Stomach (tissue), 9 donors: Measurements from ENCODE around the gene FOSB. TPM values are rescaled to one million over a fixed set of nuclear protein-coding genes. Genes with fewer than 3 reads are reported as not detected.

Source experiments
- DNase-seq, 2 donors: peaks; one replicate each; pipeline versions ENCODE4 v3.0.0 to v3.0.0-alpha.2; 2013 to 2019
- H3K27ac ChIP-seq, 5 donors: fragments of 200-600 bp in 4 of 5; sonication (generic) in 4 of 5; one replicate each; pipeline ENCODE4 v1.5.1; 2013 to 2019; ENCODE audit warnings: mild to moderate bottlenecking in 1 of 5, moderate library complexity in 1 of 5
- H3K27me3 ChIP-seq, 3 donors: fragments of 200-600 bp; sonication (generic); one replicate each; pipeline ENCODE4 v1.5.1; 2017 to 2019; ENCODE audit warnings: mixed run types in 1 of 3
- H3K36me3 ChIP-seq, 4 donors: fragments of 200-600 bp; sonication (generic); 1 replicate in 3 of 4; 2 replicates in 1 of 4; pipeline ENCODE4 v1.5.1; 2016 to 2019
- H3K4me1 ChIP-seq, 4 donors: fragments of 200-600 bp; sonication (generic); one replicate each; pipeline ENCODE4 v1.5.1; 2016 to 2019
- H3K4me3 ChIP-seq, 4 donors: fragments of 200-600 bp; sonication (generic) in 3 of 4; one replicate each; pipeline ENCODE4 v1.5.1; 2016 to 2019; ENCODE audit warnings: mild to moderate bottlenecking in 1 of 4
- H3K9me3 ChIP-seq, 4 donors: fragments of 200-600 bp; sonication (generic); one replicate each; pipeline ENCODE4 v1.5.1; 2016 to 2019
- CTCF ChIP-seq, 7 experiments: fragments of 450-650 bp in 4 of 7; fragments of 200-600 bp in 3 of 7; sonication (generic) in 3 of 7; IDR thresholded peaks; one replicate each; pipeline ENCODE4 v1.5.1; 2016 to 2019; ENCODE audit warnings: antibody characterized with exemption in 7 of 7, control low read depth in 2 of 7, mild to moderate bottlenecking in 1 of 7
- EP300 ChIP-seq: sonication (generic); formaldehyde crosslinking; IDR thresholded peaks from one replicate; pipeline ENCODE4 v1.6.1; 2017; ENCODE audit warnings: antibody characterized with exemption
- POLR2A ChIP-seq, 4 donors: fragments of 450-650 bp; IDR thresholded peaks; one replicate each; pipeline ENCODE4 v1.6.1; 2016; ENCODE audit warnings: antibody characterized with exemption in 4 of 4, control low read depth in 2 of 4, mild to moderate bottlenecking in 1 of 4, moderate library complexity in 1 of 4
- POLR2AphosphoS5 ChIP-seq, 3 donors: sonication (generic); formaldehyde crosslinking; IDR thresholded peaks; one replicate each; pipeline ENCODE4 v1.6.1; 2016; ENCODE audit warnings: antibody characterized with exemption in 3 of 3
- WGBS, 5 donors: extraction: QIAGEN DNeasy Blood & Tissue Kit in 3 of 5; methylation state at CpG; one replicate each; pipeline versions ENCODE4 v1.1.5 to v1.1.7; 2013 to 2018; 5-methylcytosine and 5-hydroxymethylcytosine counted together
- intact Hi-C: fragments of 100-400 bp; cut with DNase I; formaldehyde crosslinking; loops from one replicate; pipeline ENCODE4 v1.15.1; 2023; ENCODE audit warnings: low total_unique reads
- polyA plus RNA-seq, 3 donors: library from polyadenylated mRNA; stranded (reverse); fragments of 200-250 nt; gene quantifications; one replicate each; pipeline ENCODE4 v1.2.3, GENCODE V29; 2013
- total RNA-seq, 5 donors: library from RNA; depleted of rRNA; stranded (reverse); fragments of >200 nt; gene quantifications; one replicate each; pipeline versions ENCODE4 v1.1.0 to v1.2.3, GENCODE V29; 2014 to 2016
- donor health status: healthy with polysubstance abuse.
- donor health status: Bipolar disorder and iron deficiency.
- donor health status: healthy.

Gene FOSB
- total and polyA plus RNA-seq, 8 donors = 1.2 to 76.8 (median 9.0) TPM

GRCh38 chr19:45473682-45474605 lies 6.1 kb downstream of the FOSB start:
- no peaks in the 10 kb centered on the region for H3K9me3 ChIP-seq
- WGBS, 5 donors = 70 to 75% (median 71%) methylated on average over 27 of the region's 27 CpGs
- peaks cover 0 to 33% (median 0%) of the 10 kb centered on the region in 4 donors for H3K36me3 ChIP-seq
- TF ChIP-seq POLR2A (IDR thresholded peaks at IDR 0.05) (no peak), POLR2AphosphoS5 (IDR thresholded peaks at IDR 0.05) (peak in 1 of 3 donors; percentile 12)
- intact Hi-C loops = no loop called here
- no peak overlapping the region for H3K27ac ChIP-seq
- peaks cover 16 to 55% (median 32%) of the 10 kb centered on the region in 4 donors for H3K4me1 ChIP-seq
- no peak overlapping the region for H3K4me3 ChIP-seq
- H3K27me3 ChIP-seq = peaks cover 0 to 41% (median 23%) of the 10 kb centered on the region in 3 donors
- peak in 1 of 2 donors; percentile 49 for DNase-seq

GRCh38 chr19:45474606-45475521 lies 7.1 kb downstream of the FOSB start:
- Histone ChIP-seq H3K36me3 (peaks cover 0 to 33% (median 0%) of the 10 kb centered on the region in 4 donors), H3K27ac (no peak overlapping the region), H3K27me3 (peaks cover 0 to 41% (median 23%) of the 10 kb centered on the region in 3 donors), H3K9me3 (no peaks in the 10 kb centered on the region), H3K4me3 (no peak overlapping the region), H3K4me1 (peaks cover 13 to 51% (median 29%) of the 10 kb centered on the region in 4 donors)
- TF ChIP-seq POLR2AphosphoS5 (IDR thresholded peaks at IDR 0.05) = peak in 1 of 3 donors; percentile 4
- TF ChIP-seq CTCF (IDR thresholded peaks at IDR 0.05) = no peak
- DNase-seq = peak in 1 of 2 donors; percentile 61
- intact Hi-C loops = loop anchor here (5.0 kb wide), 1 partner anchor 33 kb away; no protein-coding TSS in a partner anchor
- WGBS, 5 donors = 67 to 71% (median 68%) methylated on average over 28 of the region's 28 CpGs

- Histone ChIP-seq H3K9me3 (no peaks in the 10 kb centered on the region), H3K4me1 (peaks cover 7 to 43% (median 22%) of the 10 kb centered on the region in 4 donors), H3K36me3 (peaks cover 0 to 30% (median 0%) of the 10 kb centered on the region in 4 donors), H3K4me3 (no peak overlapping the region), H3K27ac (no peak overlapping the region), H3K27me3 (peaks cover 0 to 41% (median 23%) of the 10 kb centered on the region in 3 donors)
- no peak for TF ChIP-seq POLR2A (IDR thresholded peaks at IDR 0.05)
- TF ChIP-seq EP300 = no peak
- TF ChIP-seq POLR2AphosphoS5 (IDR thresholded peaks at IDR 0.05) = no peak
- no peak for TF ChIP-seq CTCF (IDR thresholded peaks at IDR 0.05)
- intact Hi-C loops = loop anchor here (5.0 kb wide), 1 partner anchor 33 kb away; no protein-coding TSS in a partner anchor
- DNase-seq = peak in 1 of 2 donors; percentile 64
- 64 to 71% (median 68%) methylated on average over 6 of the region's 6 CpGs for WGBS, 5 donors
These were observed 7.9 kb downstream of the FOSB start for GRCh38 chr19:45475537-45476291.

- peaks cover 7 to 37% (median 21%) of the 10 kb centered on the region in 4 donors for H3K4me1 ChIP-seq
- TF ChIP-seq POLR2AphosphoS5 (IDR thresholded peaks at IDR 0.05) (peak in 1 of 3 donors; percentile 39), CTCF (IDR thresholded peaks at IDR 0.05) (no peak)
- no peak for DNase-seq
- peaks cover 0 to 38% (median 23%) of the 10 kb centered on the region in 3 donors for H3K27me3 ChIP-seq
- H3K27ac ChIP-seq = no peak overlapping the region
- H3K9me3 ChIP-seq = no peaks in the 10 kb centered on the region
- H3K4me3 ChIP-seq = no peak overlapping the region
- intact Hi-C loops = loop anchor here (5.0 kb wide), 1 partner anchor 34 kb away; no protein-coding TSS in a partner anchor
- 40 to 51% (median 45%) methylated on average over 5 of the region's 5 CpGs for WGBS, 5 donors
- peaks cover 0 to 24% (median 0%) of the 10 kb centered on the region in 4 donors for H3K36me3 ChIP-seq
These were observed 8.5 kb downstream of the FOSB start for GRCh38 chr19:45476304-45476703.
